ENCODE results near the gene MYBPC3.
A peak's percentile ranks its signal among the peaks of the same experiment; 100 is the strongest.

MYBPC3 gene

DNA sequence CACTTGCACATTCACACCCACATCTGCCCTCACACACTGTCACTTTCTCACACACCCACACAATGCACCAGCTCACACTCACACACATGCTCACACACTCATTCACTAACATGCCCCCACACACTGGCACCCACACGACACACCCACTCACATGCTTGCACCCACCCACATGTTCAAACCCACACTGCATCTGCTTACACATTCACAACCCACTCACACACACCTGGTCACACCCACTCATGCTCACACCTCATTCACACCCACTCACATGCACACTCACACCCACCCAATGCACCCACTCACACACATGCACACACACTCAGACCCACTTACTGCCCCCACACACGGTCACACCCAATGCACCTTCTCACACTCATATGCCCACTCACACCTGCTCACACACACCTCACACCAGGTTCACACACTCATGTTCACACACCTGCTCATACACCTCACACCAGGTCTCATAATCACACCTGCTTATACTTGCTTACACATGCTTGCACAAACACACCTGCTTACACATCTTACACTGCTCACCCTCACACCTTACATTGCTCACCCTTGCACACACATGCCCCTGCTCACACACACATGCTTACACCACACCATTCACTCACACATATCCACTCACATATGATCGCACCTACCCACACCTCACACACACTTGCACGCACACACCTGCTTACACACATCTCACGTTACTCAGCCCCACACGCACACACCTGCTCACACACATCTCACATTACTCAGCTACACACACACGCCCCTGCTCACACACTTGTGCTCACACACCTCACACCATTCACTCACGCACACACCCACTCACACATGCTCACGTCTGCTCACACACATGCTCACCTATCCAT lies 3.9 kb upstream of the MYBPC3 start:
- DNase-seq = no peak

DNA sequence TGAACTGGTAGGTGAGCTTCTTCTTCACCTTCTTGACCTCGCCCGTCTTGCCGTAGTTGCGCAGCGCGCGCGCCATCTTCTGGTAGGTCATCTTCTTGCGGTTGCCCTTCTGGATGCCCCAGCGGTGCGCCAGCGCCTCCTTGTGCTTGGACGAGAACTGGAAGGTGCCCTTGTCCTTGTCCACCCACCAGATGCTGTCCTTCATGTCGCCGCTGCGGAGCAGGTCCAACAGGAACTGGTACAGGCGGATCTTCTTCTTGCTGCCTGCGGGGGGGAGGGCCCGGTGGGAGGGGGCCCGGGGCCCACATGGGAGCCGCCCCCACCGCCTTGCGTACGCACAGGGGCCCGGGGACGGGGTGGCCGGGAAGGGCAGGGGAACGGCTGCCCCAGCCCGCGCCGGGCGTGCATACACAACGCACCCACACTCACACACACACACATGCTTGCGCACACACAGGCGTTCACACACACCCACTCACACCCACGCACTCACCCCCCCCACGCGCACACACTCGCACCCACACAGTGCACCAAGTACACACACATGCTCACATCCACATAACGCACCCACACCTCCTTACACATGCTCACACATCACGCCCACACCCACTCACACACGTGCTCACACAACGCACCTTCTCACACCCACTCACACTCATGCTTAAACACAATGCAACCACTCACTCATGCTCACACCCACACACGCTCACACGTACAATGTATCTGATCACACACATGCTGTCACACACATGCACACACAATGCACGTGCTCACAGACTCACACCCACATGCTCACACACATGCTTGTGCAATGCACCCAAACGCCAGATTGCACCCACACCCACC lies 3.0 kb upstream of the MYBPC3 start:
- DNase-seq = peak; percentile 95

GRCh38 chr11:47354913-47355282 lies 2.4 kb upstream of the MYBPC3 start:
- peak; percentile 19 for DNase-seq

GRCh38 chr11:47353978-47354774 lies 1.7 kb upstream of the MYBPC3 start:
- DNase-seq = no peak

GRCh38 chr11:47351156-47352126 lies 1.1 kb downstream of the MYBPC3 start:
- no peak for DNase-seq

DNA sequence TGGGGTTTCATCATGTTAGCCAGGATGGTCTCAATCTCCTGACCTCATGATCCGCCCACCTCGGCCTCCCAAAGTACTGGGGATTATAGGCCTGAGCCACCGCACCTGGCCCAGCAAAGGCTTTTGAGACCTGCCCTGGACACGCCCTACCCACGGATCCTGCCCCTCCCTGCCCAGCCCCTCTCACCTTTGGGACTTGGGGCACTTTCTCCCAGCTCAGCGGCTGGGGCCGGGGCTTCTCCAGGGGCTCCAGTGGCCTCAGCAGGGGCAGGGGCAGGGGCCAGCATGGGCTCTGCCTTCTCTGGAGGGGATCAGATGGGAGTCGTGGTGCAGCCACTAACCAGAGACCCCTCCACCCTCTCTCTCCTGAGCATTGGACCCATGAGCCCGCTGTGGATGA lies 2.2 kb downstream of the MYBPC3 start:
- no peak for DNase-seq

- DNase-seq = no peak
These were observed 2.9 kb downstream of the MYBPC3 start for GRCh38 chr11:47349521-47350095.

GRCh38 chr11:47348859-47349258 lies 3.6 kb downstream of the MYBPC3 start:
- peak; percentile 57 for DNase-seq

DNA sequence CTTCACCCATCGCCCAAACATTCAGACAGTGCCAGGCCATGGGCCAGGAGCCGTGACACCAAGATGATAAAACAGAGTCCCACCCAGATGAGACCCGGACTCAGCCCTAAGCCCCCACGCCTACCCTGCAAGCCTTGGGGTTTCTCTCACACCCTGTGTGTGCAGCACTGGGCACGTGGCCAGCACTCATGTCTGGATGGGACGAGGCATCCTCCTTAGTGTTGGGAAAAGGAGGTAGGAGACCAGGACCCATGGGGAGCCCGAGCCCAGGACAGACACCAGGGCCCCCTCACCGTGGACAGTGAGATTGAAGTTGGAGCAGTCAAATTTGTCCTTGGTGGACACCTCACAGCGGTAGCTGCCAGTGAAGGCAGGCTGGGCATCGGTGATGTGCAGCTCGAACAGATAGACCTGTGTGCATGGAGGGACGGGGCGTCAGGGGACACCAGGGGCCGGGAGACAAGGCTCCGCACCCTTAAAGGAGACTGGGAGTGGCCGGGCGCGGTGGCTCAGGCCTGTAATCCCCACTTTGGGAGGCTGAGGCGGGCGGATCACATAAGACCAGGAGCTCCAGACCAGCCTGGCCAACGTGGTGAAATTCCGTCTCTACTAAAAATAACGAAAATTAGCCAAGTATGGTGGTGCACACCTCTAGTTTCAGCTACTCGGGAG lies 4.2 kb downstream of the MYBPC3 start:
- DNase-seq = no peak

DNA sequence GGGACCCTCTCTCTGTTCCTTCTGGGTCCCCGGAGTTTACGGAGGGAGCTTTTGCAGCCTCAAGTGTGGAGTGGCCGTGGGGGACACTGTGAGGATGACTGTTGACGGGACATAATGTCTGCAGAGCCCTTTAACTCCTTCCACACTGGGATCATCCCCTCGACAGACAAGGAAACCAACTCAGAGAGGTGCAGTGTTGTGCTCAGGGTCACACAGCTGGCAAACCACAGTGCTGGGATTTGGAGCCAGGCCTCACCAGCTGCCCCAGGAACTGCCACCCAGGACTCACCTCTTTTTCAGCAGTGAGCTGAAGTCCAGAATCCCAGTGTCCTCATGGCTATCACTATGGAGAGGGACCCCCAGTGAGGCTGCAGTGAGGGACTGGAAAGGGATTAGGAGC lies 5.4 kb downstream of the MYBPC3 start:
- DNase-seq = no peak

GRCh38 chr11:47345890-47346563 lies 6.5 kb downstream of the MYBPC3 start:
- DNase-seq = no peak

GRCh38 chr11:47342854-47343253 lies 9.6 kb downstream of the MYBPC3 start:
- DNase-seq = no peak

DNA sequence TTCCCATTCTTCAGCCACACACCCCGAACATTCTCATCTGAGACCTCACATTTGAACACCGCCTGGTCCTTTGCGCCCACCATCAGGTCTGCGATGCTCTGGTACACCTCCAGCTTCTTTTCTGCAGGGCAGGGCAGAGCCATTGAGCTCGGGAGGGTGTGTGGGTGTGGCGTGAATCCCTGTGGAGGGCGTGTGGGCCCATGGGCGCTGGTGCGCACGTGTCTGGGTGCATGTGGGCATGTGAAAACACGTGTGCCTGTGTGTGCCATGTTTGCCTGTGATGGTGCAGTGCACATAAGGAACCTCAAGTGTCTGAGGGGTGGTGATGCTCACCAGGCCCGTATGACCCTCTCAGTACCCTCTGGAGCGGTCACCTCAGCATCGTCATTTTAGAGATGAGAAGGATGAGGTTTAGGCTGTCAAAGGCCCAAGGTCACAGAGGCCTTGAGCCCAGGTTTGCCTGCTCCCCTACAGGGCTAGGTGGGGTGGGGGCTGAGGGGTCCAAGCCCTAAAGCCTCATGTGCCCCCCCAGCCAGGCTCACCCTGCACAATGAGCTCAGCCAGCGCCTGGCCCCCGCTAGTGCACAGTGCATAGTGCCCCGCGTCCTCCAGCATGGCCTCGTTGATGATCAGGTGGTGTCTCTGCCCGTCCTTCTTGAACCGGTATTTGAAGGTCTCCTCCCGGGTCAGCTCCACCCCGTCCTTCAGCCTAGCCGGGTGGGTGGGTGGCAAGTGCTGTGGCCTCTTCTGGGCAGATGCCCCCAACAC lies 10.3 kb downstream of the MYBPC3 start:
- no peak for DNase-seq

DNA sequence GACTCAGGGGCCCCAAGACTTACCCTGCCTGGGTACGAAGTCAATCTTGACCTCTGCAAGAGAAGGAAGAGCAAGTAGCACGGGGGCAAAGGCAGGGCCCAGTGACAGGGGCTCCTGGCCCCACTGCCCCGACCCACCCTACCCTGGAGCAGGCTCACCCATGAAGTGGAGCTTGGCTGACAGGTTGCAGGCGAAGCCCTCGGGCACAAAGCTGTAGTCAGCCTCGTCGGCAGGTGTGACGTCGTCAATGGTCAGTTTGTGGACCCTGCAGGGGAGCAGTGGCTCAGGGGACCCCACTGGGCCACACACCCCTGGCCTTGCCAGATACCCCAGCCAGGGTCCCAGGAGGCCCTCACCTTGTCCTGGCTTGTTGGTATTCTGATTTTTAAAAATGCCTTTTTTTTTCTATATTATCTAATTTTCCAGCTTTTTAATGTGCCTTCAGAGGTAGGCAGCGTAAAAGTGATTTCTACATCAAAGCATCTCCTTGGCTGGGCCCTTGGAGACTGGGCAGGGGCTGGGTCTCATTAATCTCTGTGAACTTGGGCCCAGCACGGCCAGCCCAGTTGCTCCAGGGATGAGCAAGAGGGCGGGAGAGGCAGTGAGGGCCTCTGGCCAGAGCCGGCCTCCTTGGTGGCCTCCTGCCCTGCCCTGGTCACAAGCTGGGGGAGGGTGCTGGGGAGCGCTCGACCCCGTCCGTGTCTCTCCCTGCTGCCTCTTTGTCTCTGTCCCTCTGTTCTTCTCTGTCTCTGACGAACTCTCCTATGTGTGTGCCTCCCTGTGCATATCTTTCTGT lies 11.3 kb downstream of the MYBPC3 start:
- DNase-seq = no peak

DNA sequence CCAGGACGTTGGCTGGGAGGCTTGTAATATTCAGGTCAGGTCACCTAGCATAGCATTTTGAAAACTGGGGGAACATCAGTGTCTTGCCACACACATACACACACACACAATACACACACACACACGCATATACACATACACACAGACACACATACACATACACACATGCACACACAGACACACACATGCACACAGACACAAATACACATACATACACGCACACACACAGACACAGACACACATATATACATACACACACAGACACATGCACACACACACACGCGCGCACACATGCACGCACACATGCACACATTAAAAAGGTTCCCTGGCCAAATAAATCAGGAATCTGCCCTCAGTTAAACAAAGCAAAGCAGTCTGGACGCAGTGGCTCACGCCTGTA lies 12.5 kb downstream of the MYBPC3 start:
- no peak for DNase-seq

GRCh38 chr11:47338396-47339241 lies 13.9 kb downstream of the MYBPC3 start:
- DNase-seq = no peak

DNA sequence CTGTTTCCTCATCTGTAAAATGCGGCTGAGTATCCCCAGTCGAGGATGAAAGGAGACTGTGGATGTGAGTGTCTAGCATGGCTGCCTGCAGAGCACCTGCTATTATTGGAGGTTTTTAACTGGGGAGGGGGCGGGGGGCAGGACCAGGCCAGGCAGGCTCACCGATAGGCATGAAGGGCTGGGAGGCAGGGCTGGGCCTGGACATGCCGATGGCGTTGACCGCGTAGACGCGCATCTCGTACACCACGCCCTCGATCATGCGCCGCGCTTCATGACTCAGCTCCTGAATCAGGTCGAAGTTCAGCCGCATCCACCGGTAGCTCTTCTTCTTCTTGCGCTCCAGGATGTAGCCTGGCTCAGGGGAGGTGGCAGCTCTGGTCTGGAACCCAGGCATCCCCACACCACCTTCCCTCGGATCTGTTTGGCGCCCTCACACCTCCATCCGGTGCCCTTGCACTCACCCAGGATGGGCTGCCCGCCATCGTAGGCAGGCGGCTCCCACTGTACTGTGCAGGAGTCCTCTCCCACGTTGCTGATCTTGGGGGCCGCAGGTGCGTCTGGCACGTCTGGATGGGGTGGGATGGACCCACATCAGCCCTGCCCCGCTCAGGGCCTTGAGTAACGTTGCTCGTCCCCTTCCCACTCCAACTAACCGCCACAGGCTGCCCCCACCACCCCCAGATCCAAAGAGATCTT lies 15.1 kb downstream of the MYBPC3 start:
- DNase-seq = no peak
